Measurements from ENCODE around the gene TMEM225B.

DNA sequence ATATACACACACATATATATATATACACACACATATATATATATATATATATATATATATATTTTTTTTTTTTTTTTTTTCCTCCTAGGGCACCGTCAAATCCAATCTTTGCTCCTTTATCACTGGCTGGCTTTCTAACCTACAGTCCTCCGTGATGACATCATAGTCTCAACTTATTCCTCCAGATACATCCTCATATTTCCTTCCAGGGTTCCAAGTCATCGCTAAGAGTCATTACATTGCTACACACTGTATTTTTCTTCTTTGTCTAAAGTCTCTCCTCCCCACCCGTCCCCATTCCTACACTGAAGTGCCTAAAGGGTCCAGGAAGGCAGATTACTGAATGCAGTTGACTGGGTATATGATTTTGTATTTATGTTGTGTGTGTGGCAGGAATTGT lies 45.0 kb upstream of the TMEM225B start:
- no peak for TF ChIP-seq EZH2 (IDR thresholded peaks at IDR 0.05; ENCODE audit: borderline replicate concordance, low read length)
- TF ChIP-seq CTCF (IDR thresholded peaks at IDR 0.05; ENCODE audit: low read length), result no peak

Data from OCI-LY1 (cell line).